Measurements from ENCODE around the gene ZNF710. TPM values are rescaled to one million over a fixed set of nuclear protein-coding genes. Genes with fewer than 3 reads are reported as not detected.

ZNF710 gene
- polyA plus RNA-seq, 1 of the 3 experiments (the other 2 are of a cell fraction) = 2.7 TPM

- Histone ChIP-seq H4K20me1 (ENCODE audit: insufficient read depth) (no peaks in the 10 kb centered on the region), H3K27me3 (ENCODE audit: insufficient read depth) (no peaks in the 10 kb centered on the region), H3K9me2 (no peaks in the 10 kb centered on the region), H3K9me3 (peaks cover 13% of the 10 kb centered on the region), H3K9ac (no peak overlapping the region), H3K79me2 (ENCODE audit: insufficient read depth) (peaks cover 63% of the 10 kb centered on the region), H3K4me3 (ENCODE audit: low read depth in 2 of 2, low read length in 1 of 2) (no peak overlapping the region), H3K4me2 (no peak overlapping the region), H3F3A (replicated peaks; ENCODE audit: insufficient read depth) (no peaks in the 10 kb centered on the region), H3K27ac (ENCODE audit: low read depth in 2 of 2, low read length in 1 of 2) (no peak overlapping the region), H3K4me1 (ENCODE audit: control insufficient read depth in 1 of 2, insufficient read depth in 2 of 2, low read depth in 1 of 2, low read length in 1 of 2) (peaks cover 13 to 16% of the 10 kb centered on the region in 2 experiments), H3K36me3 (replicated peaks in 1 of 2; ENCODE audit: control insufficient read depth in 1 of 2, insufficient read depth in 2 of 2, low read length in 1 of 2) (peaks cover 0 to 19% of the 10 kb centered on the region in 2 experiments), H2AFZ (ENCODE audit: low read depth) (no peak overlapping the region)
- CTCF ChIA-PET = no interaction called here
- TF ChIP-seq SMC3 (IDR thresholded peaks at IDR 0.05; ENCODE audit: low read depth, low read length) (no peak), NRF1 (IDR thresholded peaks at IDR 0.05; ENCODE audit: low read depth, low read length) (no peak), JUND (IDR thresholded peaks at IDR 0.05) (no peak), RXRA (IDR thresholded peaks at IDR 0.05; ENCODE audit: borderline replicate concordance, low read depth) (no peak), RCOR1 (IDR thresholded peaks at IDR 0.05; ENCODE audit: low read length) (no peak), USF2 (IDR thresholded peaks at IDR 0.05; ENCODE audit: borderline replicate concordance, low read depth, low read length) (no peak), PBX3 (IDR thresholded peaks at IDR 0.05) (no peak), USF1 (IDR thresholded peaks at IDR 0.05; ENCODE audit: borderline replicate concordance, low read depth) (no peak), FOXJ3 (CRISPR knock-in tag; IDR thresholded peaks at IDR 0.05) (no peak), MEF2A (IDR thresholded peaks at IDR 0.05; ENCODE audit: borderline replicate concordance, low read depth) (no peak), IRF3 (IDR thresholded peaks at IDR 0.05; ENCODE audit: low read depth, low read length) (no peak), RAD21 (IDR thresholded peaks at IDR 0.05; ENCODE audit: low read length) (no peak), SIN3A (IDR thresholded peaks at IDR 0.05; ENCODE audit: borderline replicate concordance, low read depth, low read length) (no peak), TAF1 (IDR thresholded peaks at IDR 0.05; ENCODE audit: borderline replicate concordance, low read depth, low read length) (no peak), RFX5 (IDR thresholded peaks at IDR 0.05; ENCODE audit: low read length) (no peak)
- POLR2A ChIA-PET = no interaction called here
- WGBS (ENCODE audit: low lambda C conversion rate) = 96% methylated on average over 7 of the region's 7 CpGs
- no peak for DNase-seq
Measured at GRCh38 chr15:90008607-90009006, 7.5 kb downstream of the ZNF710 start.
